ENCODE data around the gene EIF3J. TPM values are rescaled to one million over a fixed set of nuclear protein-coding genes. Genes with fewer than 3 reads are reported as not detected.

The EIF3J gene
- total RNA-seq = 10 to 100 TPM; 41.4 to 71.7 (median 57.7) TPM

DNA sequence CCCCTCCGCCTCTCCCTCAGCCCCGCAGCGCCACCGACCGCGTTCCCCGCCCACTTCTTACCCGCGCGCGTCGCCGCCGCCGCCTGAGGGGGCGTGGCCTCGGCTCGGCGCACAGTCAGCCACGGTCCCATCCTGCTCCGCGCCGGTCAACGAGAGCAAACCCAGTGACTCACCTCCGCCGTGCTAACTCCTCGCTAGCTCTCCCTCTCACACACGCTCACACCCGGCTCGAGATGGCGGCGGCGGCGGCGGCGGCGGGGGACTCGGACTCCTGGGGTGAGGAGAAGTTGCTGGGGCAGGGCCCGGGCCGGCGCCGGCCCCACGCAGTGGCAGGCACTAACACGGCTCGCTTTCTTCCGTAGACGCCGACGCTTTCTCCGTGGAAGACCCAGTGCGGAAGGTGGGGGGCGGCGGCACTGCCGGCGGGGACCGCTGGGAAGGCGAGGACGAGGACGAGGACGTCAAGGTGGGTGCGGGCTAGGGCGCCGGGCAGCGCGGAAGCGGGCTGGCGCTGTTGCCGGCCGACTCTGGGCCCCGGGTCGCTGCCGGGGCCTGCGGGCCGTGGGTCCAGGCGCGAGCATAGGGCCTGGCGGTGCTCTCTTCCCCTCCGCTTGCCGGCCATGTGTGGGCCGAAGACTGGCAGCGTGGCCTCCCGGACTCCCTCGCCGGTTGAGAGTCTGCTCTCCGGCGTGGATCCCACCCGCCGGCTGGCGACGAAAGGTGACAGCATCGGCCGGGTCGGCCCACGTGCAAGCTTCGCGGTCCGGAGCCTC is at the start of gene EIF3J:
EIF3J (plus strand) TSS at position 186 of the 773 bp plus-strand sequence; CDS start at position 234, 48 bp downstream.
- WGBS = 1% methylated on average over 25 of the region's 97 CpGs
- no peaks in the 10 kb centered on the region for H3K27me3 ChIP-seq
- peak; percentile 96 for DNase-seq (ENCODE audit: low spot score in 2 of 2)
- TF ChIP-seq, protein P1, sequence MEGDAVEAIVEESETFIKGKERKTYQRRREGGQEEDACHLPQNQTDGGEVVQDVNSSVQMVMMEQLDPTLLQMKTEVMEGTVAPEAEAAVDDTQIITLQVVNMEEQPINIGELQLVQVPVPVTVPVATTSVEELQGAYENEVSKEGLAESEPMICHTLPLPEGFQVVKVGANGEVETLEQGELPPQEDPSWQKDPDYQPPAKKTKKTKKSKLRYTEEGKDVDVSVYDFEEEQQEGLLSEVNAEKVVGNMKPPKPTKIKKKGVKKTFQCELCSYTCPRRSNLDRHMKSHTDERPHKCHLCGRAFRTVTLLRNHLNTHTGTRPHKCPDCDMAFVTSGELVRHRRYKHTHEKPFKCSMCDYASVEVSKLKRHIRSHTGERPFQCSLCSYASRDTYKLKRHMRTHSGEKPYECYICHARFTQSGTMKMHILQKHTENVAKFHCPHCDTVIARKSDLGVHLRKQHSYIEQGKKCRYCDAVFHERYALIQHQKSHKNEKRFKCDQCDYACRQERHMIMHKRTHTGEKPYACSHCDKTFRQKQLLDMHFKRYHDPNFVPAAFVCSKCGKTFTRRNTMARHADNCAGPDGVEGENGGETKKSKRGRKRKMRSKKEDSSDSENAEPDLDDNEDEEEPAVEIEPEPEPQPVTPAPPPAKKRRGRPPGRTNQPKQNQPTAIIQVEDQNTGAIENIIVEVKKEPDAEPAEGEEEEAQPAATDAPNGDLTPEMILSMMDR (IDR thresholded peaks at IDR 0.05) = no peak
- TF ChIP-seq POLR2A (IDR thresholded peaks at IDR 0.05) = peak; percentile 58 to 84
- peak in 1 of 3 donors; percentile 63 for TF ChIP-seq POLR2AphosphoS5 (IDR thresholded peaks at IDR 0.05)
- TF ChIP-seq EP300 (IDR thresholded peaks at IDR 0.05) = no peak
- H3K36me3 ChIP-seq = peaks cover 10% of the 10 kb centered on the region
- H3K4me3 ChIP-seq = peak within 1 kb of the TSS; percentile 98
- no peaks in the 10 kb centered on the region for H3K9me3 ChIP-seq
- peaks cover 37% of the 10 kb centered on the region for H3K4me1 ChIP-seq
- H3K27ac ChIP-seq = peak within 1 kb of the TSS; percentile 99

GRCh38 chr15:44489464-44489863 is 47.5 kb upstream of the EIF3J start:
- Histone ChIP-seq H3K36me3 (peaks cover 43% of the 10 kb centered on the region), H3K4me3 (no peak overlapping the region), H3K9me3 (no peaks in the 10 kb centered on the region), H3K4me1 (peaks cover 4% of the 10 kb centered on the region), H3K27me3 (no peaks in the 10 kb centered on the region), H3K27ac (no peak overlapping the region)
- TF ChIP-seq POLR2A (IDR thresholded peaks at IDR 0.05) (no peak), POLR2AphosphoS5 (IDR thresholded peaks at IDR 0.05) (no peak), EP300 (IDR thresholded peaks at IDR 0.05) (no peak)
- TF ChIP-seq, protein P1 (IDR thresholded peaks at IDR 0.05) = no peak
- 68% methylated on average over 1 of the region's 1 CpG for WGBS
- no peak for DNase-seq (ENCODE audit: low spot score in 2 of 2)

DNA sequence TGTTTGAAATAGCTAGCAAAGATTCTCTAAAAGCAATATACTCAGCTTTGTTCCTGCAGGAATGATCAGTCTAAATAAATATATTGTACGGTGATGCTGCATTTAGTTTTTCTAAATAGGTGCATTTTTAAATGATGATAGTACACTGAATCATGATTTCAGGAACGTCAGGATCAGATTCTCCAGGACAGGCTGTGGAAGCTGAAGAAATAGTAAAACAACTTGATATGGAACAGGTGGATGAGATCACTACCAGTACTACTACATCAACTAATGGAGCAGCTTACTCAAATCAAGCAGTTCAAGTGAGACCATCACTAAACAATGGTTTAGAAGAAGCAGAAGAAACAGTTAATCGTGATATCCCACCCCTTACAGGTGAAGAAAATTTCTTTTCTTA is 46.3 kb upstream of the EIF3J start:
- Histone ChIP-seq H3K4me3 (no peak overlapping the region), H3K36me3 (peaks cover 44% of the 10 kb centered on the region), H3K27me3 (no peaks in the 10 kb centered on the region), H3K9me3 (no peaks in the 10 kb centered on the region), H3K4me1 (peaks cover 4% of the 10 kb centered on the region), H3K27ac (no peak overlapping the region)
- 78% methylated on average over 3 of the region's 3 CpGs for WGBS
- no peak for TF ChIP-seq POLR2AphosphoS5 (IDR thresholded peaks at IDR 0.05)
- no peak for TF ChIP-seq EP300 (IDR thresholded peaks at IDR 0.05)
- TF ChIP-seq, protein P1 (IDR thresholded peaks at IDR 0.05) = no peak
- TF ChIP-seq POLR2A (IDR thresholded peaks at IDR 0.05) = no peak
- no peak for DNase-seq (ENCODE audit: low spot score in 2 of 2)

- Histone ChIP-seq H3K4me1 (peaks cover 4% of the 10 kb centered on the region), H3K9me3 (no peaks in the 10 kb centered on the region), H3K27me3 (no peaks in the 10 kb centered on the region), H3K27ac (no peak overlapping the region), H3K4me3 (no peak overlapping the region), H3K36me3 (peaks cover 52% of the 10 kb centered on the region)
- DNase-seq (ENCODE audit: low spot score in 2 of 2) = no peak
- 97% methylated on average over 7 of the region's 7 CpGs for WGBS
- TF ChIP-seq EP300 (IDR thresholded peaks at IDR 0.05) = no peak
- no peak for TF ChIP-seq POLR2AphosphoS5 (IDR thresholded peaks at IDR 0.05)
Measured at GRCh38 chr15:44492040-44492439, 44.9 kb upstream of the EIF3J start.

DNA sequence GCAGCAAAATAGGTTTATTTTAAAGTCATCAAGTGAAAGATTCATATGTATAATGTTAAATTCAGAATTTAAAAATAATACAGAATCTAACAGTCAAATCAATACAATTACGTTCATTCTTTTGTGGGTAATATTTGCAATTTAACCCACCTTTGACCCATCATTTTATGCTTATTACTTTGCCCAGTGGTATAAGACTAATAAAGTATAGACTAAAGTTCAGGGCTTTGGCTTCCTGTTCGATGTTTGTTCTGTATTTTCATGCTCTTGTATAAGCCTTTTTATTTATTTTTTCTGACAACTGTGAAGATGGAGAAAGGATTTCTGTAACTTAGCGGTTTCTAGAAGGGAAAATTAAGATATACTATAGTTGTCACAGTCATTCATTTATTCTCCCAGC is 44.3 kb upstream of the EIF3J start:
- H3K36me3 ChIP-seq = peaks cover 52% of the 10 kb centered on the region
- 82% methylated on average over 3 of the region's 3 CpGs for WGBS

More for the DNA sequence above, 44.3 kb upstream of the EIF3J start:
- H3K9me3 ChIP-seq = no peaks in the 10 kb centered on the region
- H3K27ac ChIP-seq = no peak overlapping the region
- H3K27me3 ChIP-seq = no peaks in the 10 kb centered on the region
- TF ChIP-seq POLR2AphosphoS5 (IDR thresholded peaks at IDR 0.05) = no peak
- TF ChIP-seq POLR2A (IDR thresholded peaks at IDR 0.05) = no peak
- TF ChIP-seq EP300 (IDR thresholded peaks at IDR 0.05) = no peak
- TF ChIP-seq, protein P1 (IDR thresholded peaks at IDR 0.05) = no peak
- no peak for DNase-seq (ENCODE audit: low spot score in 2 of 2)
- peaks cover 4% of the 10 kb centered on the region for H3K4me1 ChIP-seq
- no peak overlapping the region for H3K4me3 ChIP-seq
